Measurements from ENCODE around the gene OLFML2B. TPM values are rescaled to one million over a fixed set of nuclear protein-coding genes. Genes with fewer than 3 reads are reported as not detected.

Gene OLFML2B
- total and polyA plus RNA-seq, 12 donors, result 0.73 to 23.4 (median 1.5) TPM

DNA sequence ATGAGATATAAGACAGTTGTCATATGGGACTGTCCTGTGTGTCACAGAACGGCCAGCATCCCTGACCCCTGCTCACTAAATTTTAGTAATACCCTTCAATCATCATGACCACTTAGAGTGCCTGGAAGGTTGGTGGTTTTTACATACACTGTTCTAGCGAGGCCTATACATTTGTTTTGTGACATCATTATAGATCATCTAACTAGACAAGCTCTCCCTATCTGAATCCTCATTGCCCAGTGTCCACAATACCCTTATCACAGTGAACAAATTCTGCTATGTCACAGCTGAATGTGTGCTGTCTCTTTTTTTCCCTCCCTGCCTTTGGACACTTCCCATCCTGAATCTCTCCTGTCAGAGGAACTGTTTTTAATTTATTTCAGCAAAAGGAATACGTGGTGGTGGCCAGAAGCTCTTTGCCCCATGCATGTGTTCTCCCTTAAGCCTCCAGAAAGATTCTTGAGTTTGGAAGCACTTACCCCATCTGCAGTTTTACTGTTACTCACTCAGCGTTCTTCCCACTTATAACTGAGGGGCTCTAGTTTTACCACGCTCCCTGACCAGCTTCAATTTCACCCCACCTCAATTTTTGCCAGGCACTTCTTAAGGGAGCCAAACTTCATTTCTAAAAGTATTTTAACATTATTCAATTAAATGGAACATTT is 70.3 kb downstream of the OLFML2B start:
- TF ChIP-seq, protein P1, sequence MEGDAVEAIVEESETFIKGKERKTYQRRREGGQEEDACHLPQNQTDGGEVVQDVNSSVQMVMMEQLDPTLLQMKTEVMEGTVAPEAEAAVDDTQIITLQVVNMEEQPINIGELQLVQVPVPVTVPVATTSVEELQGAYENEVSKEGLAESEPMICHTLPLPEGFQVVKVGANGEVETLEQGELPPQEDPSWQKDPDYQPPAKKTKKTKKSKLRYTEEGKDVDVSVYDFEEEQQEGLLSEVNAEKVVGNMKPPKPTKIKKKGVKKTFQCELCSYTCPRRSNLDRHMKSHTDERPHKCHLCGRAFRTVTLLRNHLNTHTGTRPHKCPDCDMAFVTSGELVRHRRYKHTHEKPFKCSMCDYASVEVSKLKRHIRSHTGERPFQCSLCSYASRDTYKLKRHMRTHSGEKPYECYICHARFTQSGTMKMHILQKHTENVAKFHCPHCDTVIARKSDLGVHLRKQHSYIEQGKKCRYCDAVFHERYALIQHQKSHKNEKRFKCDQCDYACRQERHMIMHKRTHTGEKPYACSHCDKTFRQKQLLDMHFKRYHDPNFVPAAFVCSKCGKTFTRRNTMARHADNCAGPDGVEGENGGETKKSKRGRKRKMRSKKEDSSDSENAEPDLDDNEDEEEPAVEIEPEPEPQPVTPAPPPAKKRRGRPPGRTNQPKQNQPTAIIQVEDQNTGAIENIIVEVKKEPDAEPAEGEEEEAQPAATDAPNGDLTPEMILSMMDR (IDR thresholded peaks at IDR 0.05), result no peak
- Histone ChIP-seq H3K27me3 (no peaks in the 10 kb centered on the region), H3K27ac (peak overlapping the region in 1 of 10 donors; percentile 79), H3K4me3 (no peak overlapping the region), H3K9me3 (no peaks in the 10 kb centered on the region), H3K36me3 (peaks cover 0 to 5% (median 0%) of the 10 kb centered on the region in 9 donors), H3K4me1 (peaks cover 0 to 61% (median 18%) of the 10 kb centered on the region in 9 donors)
- DNase-seq (no peak), ATAC-seq (no peak)
- intact Hi-C loops (cut with DNase I), result no loop called here
- 90 to 93% methylated on average over 5 of the region's 5 CpGs for WGBS, 2 donors

DNA sequence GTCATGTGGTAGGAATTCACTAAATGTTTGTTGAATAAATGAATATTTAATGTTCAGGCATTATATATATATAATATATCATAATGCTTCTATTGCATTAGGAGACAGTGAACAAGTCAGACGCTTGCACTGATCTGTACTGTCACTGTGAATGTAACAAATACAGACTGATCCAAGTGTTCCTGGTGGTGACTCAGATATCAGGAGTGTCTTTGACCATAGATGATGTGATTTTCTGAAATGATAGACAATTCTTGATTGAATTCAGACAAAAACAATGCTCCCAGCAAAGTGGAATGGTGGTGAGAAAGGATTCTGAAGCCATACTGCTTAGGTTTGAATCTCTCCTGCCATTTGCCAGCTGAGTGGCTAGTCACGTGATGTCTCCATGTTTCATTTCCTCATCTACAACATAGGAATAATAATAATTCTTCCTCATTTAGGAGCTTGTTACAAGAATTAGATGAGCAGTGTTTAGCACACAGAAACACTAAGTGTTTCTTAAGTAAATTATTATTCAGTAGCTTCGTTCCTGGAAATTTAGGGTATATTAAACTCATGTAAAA is 71.0 kb downstream of the OLFML2B start:
- Histone ChIP-seq H3K36me3 (no peaks in the 10 kb centered on the region), H3K27ac (peak overlapping the region in 1 of 10 donors; percentile 79), H3K9me3 (no peaks in the 10 kb centered on the region), H3K4me1 (peaks cover 0 to 61% (median 18%) of the 10 kb centered on the region in 9 donors), H3K27me3 (no peaks in the 10 kb centered on the region), H3K4me3 (no peak overlapping the region)
- WGBS, 2 donors, result 97% methylated on average over 3 of the region's 3 CpGs
- ATAC-seq, result no peak
- DNase-seq, result no peak
- TF ChIP-seq, protein P1 (IDR thresholded peaks at IDR 0.05), result no peak
- intact Hi-C loops (cut with DNase I), result no loop called here

DNA sequence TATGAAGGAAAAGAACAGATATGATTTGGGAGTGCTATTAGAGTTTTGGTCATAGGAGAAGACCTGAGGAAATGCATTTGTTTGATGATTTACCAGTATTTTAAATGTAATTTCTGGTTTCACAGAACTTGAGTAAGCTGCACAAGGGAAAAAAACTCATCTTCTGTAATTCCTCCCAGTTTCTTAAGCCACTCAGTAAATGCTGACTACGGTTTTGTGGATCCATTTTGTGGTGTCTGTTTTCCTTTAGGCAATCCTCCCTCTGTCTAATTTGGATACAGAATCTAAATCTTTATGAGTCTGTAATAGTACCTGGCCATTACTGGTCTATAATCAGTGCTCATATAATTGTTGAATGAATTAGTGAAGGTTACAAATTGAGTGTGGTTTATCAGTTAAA is 72.0 kb downstream of the OLFML2B start:
- DNase-seq (no peak), ATAC-seq (no peak)
- TF ChIP-seq, protein P1 (IDR thresholded peaks at IDR 0.05), result no peak
- Histone ChIP-seq H3K9me3 (no peaks in the 10 kb centered on the region), H3K27ac (peak overlapping the region in 1 of 10 donors; percentile 79), H3K36me3 (no peaks in the 10 kb centered on the region), H3K4me3 (no peak overlapping the region), H3K4me1 (peaks cover 0 to 61% (median 18%) of the 10 kb centered on the region in 9 donors), H3K27me3 (no peaks in the 10 kb centered on the region)
- intact Hi-C loops (cut with DNase I), result no loop called here
- 91 to 97% methylated on average over 1 of the region's 1 CpG for WGBS, 2 donors

DNA sequence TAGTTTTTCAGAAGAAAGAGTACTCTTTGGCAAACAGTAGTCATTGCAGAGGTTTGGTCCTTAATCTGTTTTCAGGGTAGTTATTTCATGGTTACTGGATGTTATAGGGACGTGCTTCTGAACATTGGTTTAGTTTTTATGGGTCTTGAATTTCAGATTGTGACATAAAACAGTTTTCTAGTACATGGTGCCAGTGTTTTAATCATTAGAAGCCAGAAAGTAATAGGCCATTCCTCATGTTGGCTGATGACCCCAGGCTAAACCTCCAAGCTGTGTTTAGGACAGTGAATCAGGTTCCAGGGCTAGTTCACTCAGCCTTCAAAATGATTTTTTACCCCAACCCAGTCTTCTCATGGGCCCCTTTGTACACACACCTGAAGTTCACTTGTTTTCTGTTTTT is 73.3 kb downstream of the OLFML2B start:
- TF ChIP-seq, protein P1 (IDR thresholded peaks at IDR 0.05), result no peak
- DNase-seq (no peak), ATAC-seq (no peak)
- no peaks in the 10 kb centered on the region for H3K9me3 ChIP-seq
- no peaks in the 10 kb centered on the region for H3K27me3 ChIP-seq
- intact Hi-C loops (cut with DNase I), result no loop called here
- H3K4me1 ChIP-seq, result peaks cover 0 to 60% (median 11%) of the 10 kb centered on the region in 9 donors
- WGBS, 2 donors, result 95 to 100% methylated on average over 1 of the region's 1 CpG
- H3K4me3 ChIP-seq, result no peak overlapping the region
- peaks cover 0 to 8% (median 0%) of the 10 kb centered on the region in 9 donors for H3K36me3 ChIP-seq
- H3K27ac ChIP-seq, result no peak overlapping the region

All from heart right ventricle (tissue), 16 donors.